ENCODE measurements around the gene PBLD.
A peak's percentile ranks its signal among the peaks of the same experiment; 100 is the strongest.

Gene PBLD

GRCh38 chr10:68348265-68348741 lies 15.6 kb upstream of the PBLD start:
- Histone ChIP-seq H3K9me2 (replicated peaks; ENCODE audit: control insufficient read depth, low read length) (no peaks in the 10 kb centered on the region), H3K27me3 (ENCODE audit: control insufficient read depth, low read length) (no peaks in the 10 kb centered on the region), H3K79me2 (ENCODE audit: control insufficient read depth, low read length) (no peaks in the 10 kb centered on the region), H3F3A (ENCODE audit: control insufficient read depth, insufficient read depth) (peaks cover 53% of the 10 kb centered on the region), H3K27ac (ENCODE audit: low read depth, low read length) (no peak overlapping the region), H3K4me2 (ENCODE audit: low read length) (no peak overlapping the region), H3K36me3 (ENCODE audit: control insufficient read depth, low read length) (peaks cover 34% of the 10 kb centered on the region), H3K9me3 (ENCODE audit: control insufficient read depth, insufficient read depth, low read length) (no peaks in the 10 kb centered on the region), H4K20me1 (ENCODE audit: control insufficient read depth, insufficient read depth, low read depth, low read length) (no peaks in the 10 kb centered on the region), H3K4me1 (ENCODE audit: control insufficient read depth, low read length) (no peaks in the 10 kb centered on the region), H3K4me3 (ENCODE audit: low read length) (no peak overlapping the region)
- TF ChIP-seq CTCF (IDR thresholded peaks at IDR 0.05; ENCODE audit: low read depth, low read length, poor library complexity, severe bottlenecking) = peak; percentile 86
- no peak for TF ChIP-seq EZH2phosphoT487 (IDR thresholded peaks at IDR 0.05; ENCODE audit: borderline replicate concordance, low read length)

DNA sequence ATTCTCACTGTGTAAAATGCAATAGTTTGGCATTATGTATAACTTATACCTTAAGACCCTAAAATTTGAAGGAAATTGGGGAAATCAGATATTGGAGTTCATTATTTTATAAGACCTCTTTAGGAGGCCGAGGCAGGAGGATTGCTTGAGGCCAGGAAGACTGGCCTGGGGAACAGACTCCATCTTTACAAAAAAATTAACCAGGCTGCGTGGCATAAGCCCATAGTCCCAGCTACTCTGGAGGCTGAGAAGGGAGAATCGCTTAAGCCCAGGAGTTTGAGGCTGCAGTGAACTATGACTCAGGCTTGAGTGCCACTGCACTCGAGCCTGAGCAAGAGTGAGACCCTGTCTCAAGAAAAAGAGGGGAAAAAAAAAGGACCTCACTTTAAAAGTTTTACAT lies 14.0 kb upstream of the PBLD start:
- no peaks in the 10 kb centered on the region for H4K20me1 ChIP-seq (ENCODE audit: control insufficient read depth, insufficient read depth, low read depth, low read length)
- peaks cover 45% of the 10 kb centered on the region for H3K36me3 ChIP-seq (ENCODE audit: control insufficient read depth, low read length)
- H3K9me2 ChIP-seq (replicated peaks; ENCODE audit: control insufficient read depth, low read length) = no peaks in the 10 kb centered on the region
- no peak overlapping the region for H3K27ac ChIP-seq (ENCODE audit: low read depth, low read length)
- TF ChIP-seq EZH2phosphoT487 (IDR thresholded peaks at IDR 0.05; ENCODE audit: borderline replicate concordance, low read length) (no peak), CTCF (IDR thresholded peaks at IDR 0.05; ENCODE audit: low read depth, low read length, poor library complexity, severe bottlenecking) (no peak)
- no peaks in the 10 kb centered on the region for H3K9me3 ChIP-seq (ENCODE audit: control insufficient read depth, insufficient read depth, low read length)
- no peak overlapping the region for H3K4me3 ChIP-seq (ENCODE audit: low read length)
- no peaks in the 10 kb centered on the region for H3K4me1 ChIP-seq (ENCODE audit: control insufficient read depth, low read length)
- peaks cover 66% of the 10 kb centered on the region for H3F3A ChIP-seq (ENCODE audit: control insufficient read depth, insufficient read depth)
- no peak overlapping the region for H3K4me2 ChIP-seq (ENCODE audit: low read length)
- no peaks in the 10 kb centered on the region for H3K27me3 ChIP-seq (ENCODE audit: control insufficient read depth, low read length)
- H3K79me2 ChIP-seq (ENCODE audit: control insufficient read depth, low read length) = peaks cover 8% of the 10 kb centered on the region

- peaks cover 76% of the 10 kb centered on the region for H3F3A ChIP-seq (ENCODE audit: control insufficient read depth, insufficient read depth)
- H3K4me1 ChIP-seq (ENCODE audit: control insufficient read depth, low read length) = no peaks in the 10 kb centered on the region
- H3K27ac ChIP-seq (ENCODE audit: low read depth, low read length) = no peak overlapping the region
- H3K36me3 ChIP-seq (ENCODE audit: control insufficient read depth, low read length) = peaks cover 56% of the 10 kb centered on the region
- TF ChIP-seq EZH2phosphoT487 (IDR thresholded peaks at IDR 0.05; ENCODE audit: borderline replicate concordance, low read length) (no peak), CTCF (IDR thresholded peaks at IDR 0.05; ENCODE audit: low read depth, low read length, poor library complexity, severe bottlenecking) (no peak)
- H3K9me2 ChIP-seq (replicated peaks; ENCODE audit: control insufficient read depth, low read length) = no peaks in the 10 kb centered on the region
- H4K20me1 ChIP-seq (ENCODE audit: control insufficient read depth, insufficient read depth, low read depth, low read length) = no peaks in the 10 kb centered on the region; the same call in 1 of the 2 replicates
- no peak overlapping the region for H3K4me3 ChIP-seq (ENCODE audit: low read length)
- H3K9me3 ChIP-seq (ENCODE audit: control insufficient read depth, insufficient read depth, low read length) = no peaks in the 10 kb centered on the region
- H3K79me2 ChIP-seq (ENCODE audit: control insufficient read depth, low read length) = peaks cover 18% of the 10 kb centered on the region
- H3K4me2 ChIP-seq (ENCODE audit: low read length) = no peak overlapping the region
- no peaks in the 10 kb centered on the region for H3K27me3 ChIP-seq (ENCODE audit: control insufficient read depth, low read length)
These were observed 12.9 kb upstream of the PBLD start for GRCh38 chr10:68345621-68346020.
